HG03060 (cell line): ENCODE results near the gene LCE2C.

ENCODE experiments used
- ATAC-seq: cut with Tn5 transposase; IDR thresholded peaks from one replicate; pipeline ENCODE4 v1.9.1; 2021; ENCODE audit warnings: low read depth, moderate number of reproducible peaks; ENCODE audit not compliant: unreplicated experiment

The LCE2C gene

DNA sequence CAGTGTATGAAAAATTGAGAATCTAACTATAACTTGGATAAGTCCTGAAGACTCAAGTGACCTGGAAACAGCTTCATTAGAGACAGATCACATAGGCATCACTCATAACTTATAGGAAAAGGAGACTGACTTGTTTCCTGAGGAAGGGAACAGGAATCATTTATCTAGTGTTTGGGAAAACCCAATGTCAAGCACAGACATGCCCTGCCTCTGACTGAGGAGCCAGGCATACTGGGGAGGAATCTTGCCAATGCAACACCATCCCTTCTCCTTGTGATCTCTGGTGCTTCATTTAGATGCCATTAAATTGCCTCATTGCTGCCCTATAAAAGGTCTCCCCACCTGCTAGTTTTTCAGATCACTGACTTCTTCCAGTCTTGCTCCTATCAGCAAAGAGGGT is 43.2 kb downstream of the LCE2C start:
- ATAC-seq, result no peak

DNA sequence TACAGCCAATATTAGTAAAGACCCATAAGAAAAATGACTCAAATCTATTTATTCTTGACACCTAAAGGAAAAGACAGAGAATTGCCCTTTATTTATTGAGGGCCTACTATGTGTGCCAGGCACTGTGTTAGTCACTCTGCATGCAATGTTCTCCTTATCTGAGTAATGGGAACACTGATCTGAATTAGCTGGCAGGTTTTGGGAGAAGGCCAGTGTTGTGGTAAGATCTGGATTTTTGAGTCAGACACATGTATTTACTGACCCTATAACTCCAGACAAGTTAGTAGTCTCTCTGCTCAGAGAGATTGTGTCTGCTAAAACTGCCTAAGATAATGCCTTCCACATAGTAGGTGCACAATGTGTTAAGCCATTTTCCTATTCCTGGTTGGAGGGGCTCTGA is 50.2 kb downstream of the LCE2C start:
- ATAC-seq, result no peak
